ENCODE data around the gene TMEM232.
"Not testable (repeated sequence)": the region's sequence is repeated elsewhere in the genome, so short reads cannot be mapped to it uniquely, and the experiment has no call there.

The TMEM232 gene

DNA sequence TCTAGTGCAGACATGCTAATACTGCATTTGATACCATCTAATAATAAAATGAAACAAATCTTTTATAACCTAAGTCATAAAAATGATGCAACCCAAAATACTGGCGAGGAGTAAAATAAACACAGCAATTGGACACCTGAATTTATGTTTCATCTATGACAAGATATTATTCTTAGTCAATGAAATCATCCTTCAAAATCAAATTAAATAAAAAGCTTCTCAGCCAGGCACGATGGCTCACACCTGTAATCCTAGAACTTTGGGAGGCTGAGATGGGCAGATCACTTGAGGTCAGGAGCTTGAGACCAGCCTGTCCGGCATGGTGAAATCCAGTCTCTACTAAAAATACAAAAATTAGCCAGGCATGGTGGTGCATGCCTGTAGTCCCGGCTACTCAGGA lies 179.0 kb downstream of the TMEM232 start:
- TF ChIP-seq GATA1 (IDR thresholded peaks at IDR 0.05; ENCODE audit: low read depth, low read length), result no peak
- TF ChIP-seq POLR2A (IDR thresholded peaks at IDR 0.05; ENCODE audit: low read length), result no peak
- DNase-seq, result no peak

- TF ChIP-seq POLR2A (IDR thresholded peaks at IDR 0.05; ENCODE audit: low read length) (no peak), GATA1 (IDR thresholded peaks at IDR 0.05; ENCODE audit: low read depth, low read length) (no peak)
- DNase-seq, result no peak
Observed at GRCh38 chr5:110545716-110546115, 180.8 kb downstream of the TMEM232 start.

DNA sequence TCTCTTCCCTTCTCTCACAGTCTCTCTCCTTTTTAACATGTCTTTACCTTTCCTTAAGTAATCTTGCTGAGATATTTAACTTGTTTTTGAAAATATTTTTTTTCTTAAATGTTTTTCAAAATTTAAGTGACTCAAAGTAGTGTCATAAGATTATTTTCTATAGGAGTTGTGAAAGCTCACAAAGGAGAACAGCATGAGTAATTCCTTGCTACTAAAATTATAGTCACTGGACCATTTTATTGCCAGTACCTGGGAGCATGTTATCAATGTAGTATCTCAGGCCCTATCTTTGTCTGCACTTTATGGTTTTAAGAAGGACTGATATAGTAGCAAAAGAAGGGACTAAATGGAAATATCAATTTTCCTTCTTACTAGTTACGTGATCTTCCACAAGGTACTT lies 181.9 kb downstream of the TMEM232 start:
- TF ChIP-seq POLR2A (IDR thresholded peaks at IDR 0.05; ENCODE audit: low read length) (no peak), GATA1 (IDR thresholded peaks at IDR 0.05; ENCODE audit: low read depth, low read length) (no peak)
- DNase-seq, result no peak

- no peak for DNase-seq
- no peak for TF ChIP-seq GATA1 (IDR thresholded peaks at IDR 0.05; ENCODE audit: low read depth, low read length)
- TF ChIP-seq POLR2A (IDR thresholded peaks at IDR 0.05; ENCODE audit: low read length), result no peak
Observed at GRCh38 chr5:110542949-110543348, 183.5 kb downstream of the TMEM232 start.

DNA sequence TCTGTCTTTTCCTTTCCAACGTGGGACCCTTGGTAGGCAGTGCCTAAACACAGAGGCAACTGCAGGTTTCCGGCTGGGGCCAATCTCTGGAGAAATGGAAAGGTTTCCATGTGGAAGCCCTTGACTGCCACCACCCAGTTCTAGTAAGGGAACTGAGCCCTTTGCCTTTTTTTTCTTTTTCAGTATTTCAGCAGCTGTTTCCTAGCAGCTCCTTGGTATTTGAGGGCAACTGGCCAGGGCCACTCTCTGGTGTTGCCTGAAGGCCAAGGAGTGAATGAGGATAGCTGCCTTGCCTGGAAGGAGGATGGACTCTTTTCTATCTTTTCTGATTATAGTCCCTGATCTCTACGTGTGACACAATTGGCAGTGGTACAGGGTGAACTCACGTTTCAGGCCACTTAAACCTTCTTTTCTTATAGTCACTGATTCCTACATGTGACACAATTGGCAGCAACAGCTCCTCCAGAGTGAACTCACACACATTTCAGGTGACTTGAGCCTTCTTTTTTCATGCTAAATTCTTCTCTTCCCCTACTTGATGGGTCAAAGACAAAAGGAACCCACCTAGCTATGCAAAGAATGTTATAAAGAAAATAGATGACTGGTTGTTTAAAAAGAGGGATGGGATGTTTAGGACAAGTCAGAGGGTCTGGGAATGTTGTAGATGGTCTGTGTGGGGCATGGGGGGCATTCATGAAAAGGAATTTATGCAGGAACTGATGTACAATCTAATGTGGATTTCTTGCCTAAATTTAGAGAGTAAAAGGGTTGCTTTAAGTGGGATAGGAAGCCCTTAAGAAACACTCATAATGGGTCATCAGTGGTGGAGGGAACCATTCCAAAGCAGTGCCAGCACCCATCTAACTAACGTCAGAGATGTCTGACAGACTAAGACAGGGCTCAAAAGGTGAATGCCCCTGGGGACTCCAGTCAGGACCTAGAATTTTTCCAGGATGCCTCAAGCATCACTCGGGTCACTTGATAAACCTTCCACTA lies 190.1 kb downstream of the TMEM232 start:
- TF ChIP-seq GATA1 (IDR thresholded peaks at IDR 0.05; ENCODE audit: low read depth, low read length) (no peak), POLR2A (IDR thresholded peaks at IDR 0.05; ENCODE audit: low read length) (no peak)
- no peak for DNase-seq

DNA sequence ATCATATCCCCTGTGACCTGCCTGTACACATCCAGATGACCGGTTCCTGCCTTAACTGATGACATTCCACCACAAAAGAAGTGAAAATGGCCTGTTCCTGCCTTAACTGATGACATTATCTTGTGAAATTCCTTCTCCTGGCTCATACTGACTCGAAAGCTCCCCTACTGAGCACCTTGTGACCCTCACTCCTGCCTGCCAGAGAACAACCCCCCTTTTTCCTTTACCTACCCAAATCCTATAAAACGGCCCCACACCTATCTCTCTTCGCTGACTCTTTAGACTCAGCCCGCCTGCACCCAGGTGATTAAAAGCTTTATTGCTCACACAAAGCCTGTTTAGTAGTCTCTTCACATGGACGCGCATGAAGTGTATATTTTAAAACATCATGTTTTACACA lies 191.3 kb downstream of the TMEM232 start:
- DNase-seq, result not testable (repeated sequence)

DNA sequence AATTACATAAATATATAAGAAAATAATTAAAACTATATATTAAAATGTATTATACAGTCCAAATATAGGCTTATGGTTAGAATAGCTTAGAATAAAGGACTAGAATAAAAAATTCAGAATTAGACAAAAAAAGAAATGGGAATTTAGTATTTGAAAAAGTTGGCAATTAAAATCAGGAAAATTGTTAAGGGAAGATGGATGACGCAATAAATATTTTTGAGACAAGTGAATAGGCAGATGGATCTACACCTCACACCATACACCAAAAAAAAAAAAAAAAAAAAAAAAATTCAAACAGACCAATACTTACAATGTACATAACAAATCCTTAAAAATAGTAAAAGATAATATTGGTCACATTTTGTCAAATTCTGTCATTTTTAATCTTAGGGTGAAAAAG lies 200.7 kb downstream of the TMEM232 start:
- no peak for DNase-seq
- TF ChIP-seq GATA1 (IDR thresholded peaks at IDR 0.05; ENCODE audit: low read depth, low read length) (no peak), POLR2A (IDR thresholded peaks at IDR 0.05; ENCODE audit: low read length) (no peak)

DNA sequence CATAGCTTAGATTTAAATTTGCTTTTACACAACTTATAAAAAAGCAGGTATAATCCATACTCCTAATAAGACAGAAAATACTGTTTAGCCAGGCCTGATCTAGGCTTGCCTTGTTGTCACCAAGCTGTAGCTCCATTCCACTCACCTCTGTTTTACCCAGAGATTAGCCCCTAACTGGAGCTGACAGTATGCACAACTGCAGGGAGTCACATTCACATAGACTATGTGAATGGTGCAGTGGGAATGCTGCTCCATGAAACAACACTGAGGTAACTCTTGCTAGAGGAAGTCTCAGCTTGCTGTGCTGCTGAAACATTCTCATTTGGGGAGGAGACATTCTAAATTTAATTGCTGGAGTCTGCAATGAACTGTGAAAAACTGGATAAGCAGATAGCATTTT lies 209.1 kb downstream of the TMEM232 start:
- no peak for TF ChIP-seq GATA1 (IDR thresholded peaks at IDR 0.05; ENCODE audit: low read depth, low read length)
- no peak for TF ChIP-seq POLR2A (IDR thresholded peaks at IDR 0.05; ENCODE audit: low read length)
- no peak for DNase-seq

DNA sequence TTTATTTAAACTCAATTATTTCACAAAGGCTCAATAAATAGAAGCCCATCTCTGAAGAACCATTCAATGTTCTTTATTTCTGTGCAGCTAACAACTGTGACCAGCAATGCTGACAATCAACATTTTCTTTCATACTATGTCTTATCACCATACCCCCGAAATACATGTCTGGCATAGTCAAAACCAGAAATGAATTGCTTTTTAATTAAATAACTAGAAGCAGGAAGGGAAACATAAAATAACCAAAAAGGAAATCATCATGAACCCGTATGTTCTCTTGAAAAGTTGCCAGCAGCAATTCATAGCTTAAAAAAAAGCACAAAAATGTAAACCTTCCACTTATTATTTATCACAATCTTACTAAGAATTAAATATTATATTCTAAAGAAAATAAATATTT lies 212.4 kb downstream of the TMEM232 start:
- TF ChIP-seq GATA1 (IDR thresholded peaks at IDR 0.05; ENCODE audit: low read depth, low read length) (no peak), POLR2A (IDR thresholded peaks at IDR 0.05; ENCODE audit: low read length) (no peak)
- DNase-seq, result no peak

DNA sequence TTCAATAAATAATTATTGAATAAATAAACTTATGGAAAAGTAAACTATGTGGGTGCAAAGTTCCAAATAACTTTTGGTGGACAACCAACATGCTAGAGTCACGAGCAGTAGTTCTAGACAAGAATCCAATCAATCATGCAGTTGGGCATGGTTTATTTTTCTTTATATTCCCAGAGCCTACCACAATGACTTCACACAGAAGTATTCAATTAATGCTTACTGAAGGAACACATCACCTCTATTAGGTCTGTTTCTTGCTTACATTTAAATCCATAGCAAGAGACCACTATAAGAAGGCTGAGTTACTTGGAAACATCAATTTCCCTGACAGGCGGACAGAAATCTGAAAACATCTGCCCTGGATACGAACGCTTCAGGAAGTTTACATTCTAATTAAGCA lies 214.2 kb downstream of the TMEM232 start:
- no peak for DNase-seq
- no peak for TF ChIP-seq GATA1 (IDR thresholded peaks at IDR 0.05; ENCODE audit: low read depth, low read length)
- TF ChIP-seq POLR2A (IDR thresholded peaks at IDR 0.05; ENCODE audit: low read length), result no peak

- DNase-seq, result no peak
- TF ChIP-seq GATA1 (IDR thresholded peaks at IDR 0.05; ENCODE audit: low read depth, low read length) (no peak), POLR2A (IDR thresholded peaks at IDR 0.05; ENCODE audit: low read length) (no peak)
Observed at GRCh38 chr5:110510146-110510545, 216.3 kb downstream of the TMEM232 start.

DNA sequence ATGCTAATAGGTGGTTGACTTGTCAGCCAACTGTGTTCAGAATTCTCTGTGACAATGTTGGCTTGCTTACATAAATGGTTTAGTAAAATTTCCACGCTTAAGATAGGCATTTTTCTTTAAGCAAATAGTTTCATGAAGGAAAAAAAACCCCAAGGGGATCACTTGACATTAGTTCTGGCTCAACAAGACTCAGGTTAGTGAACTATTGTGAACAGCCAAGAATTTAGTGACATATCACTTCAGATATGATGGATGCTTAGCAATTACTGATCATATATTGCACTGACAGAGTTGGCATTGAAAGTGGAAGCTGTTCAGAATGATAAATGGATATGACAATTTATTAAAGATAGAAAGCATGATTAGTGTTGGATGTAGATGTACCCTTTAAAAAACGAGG lies 218.5 kb downstream of the TMEM232 start:
- DNase-seq, result no peak
- no peak for TF ChIP-seq GATA1 (IDR thresholded peaks at IDR 0.05; ENCODE audit: low read depth, low read length)
- no peak for TF ChIP-seq POLR2A (IDR thresholded peaks at IDR 0.05; ENCODE audit: low read length)

DNA sequence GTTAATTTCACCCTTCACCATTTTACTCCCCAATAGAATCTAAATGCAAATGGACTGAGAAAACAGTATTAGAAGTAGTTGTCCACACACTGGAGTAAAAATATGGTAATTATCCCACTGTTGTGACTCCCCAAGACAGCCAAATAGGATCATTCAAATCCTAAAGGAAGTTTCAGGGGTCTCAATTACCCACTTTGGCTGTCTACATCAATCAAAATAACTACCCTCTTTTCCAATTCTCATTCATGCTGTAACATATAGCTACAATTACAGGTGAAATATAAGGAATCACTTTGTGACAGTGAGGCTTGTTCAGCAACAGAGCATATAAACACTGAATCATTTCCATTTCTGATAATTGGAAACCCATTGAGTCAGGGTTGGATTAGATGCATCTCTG lies 220.1 kb downstream of the TMEM232 start:
- no peak for DNase-seq
- no peak for TF ChIP-seq GATA1 (IDR thresholded peaks at IDR 0.05; ENCODE audit: low read depth, low read length)
- no peak for TF ChIP-seq POLR2A (IDR thresholded peaks at IDR 0.05; ENCODE audit: low read length)

- no peak for TF ChIP-seq POLR2A (IDR thresholded peaks at IDR 0.05; ENCODE audit: low read length)
- no peak for TF ChIP-seq GATA1 (IDR thresholded peaks at IDR 0.05; ENCODE audit: low read depth, low read length)
- DNase-seq, result no peak
Observed at GRCh38 chr5:110496276-110496675, 230.2 kb downstream of the TMEM232 start.

GRCh38 chr5:110492446-110492845 lies 234.0 kb downstream of the TMEM232 start:
- TF ChIP-seq GATA1 (IDR thresholded peaks at IDR 0.05; ENCODE audit: low read depth, low read length) (no peak), POLR2A (IDR thresholded peaks at IDR 0.05; ENCODE audit: low read length) (no peak)
- DNase-seq, result no peak

Data from erythroblast (primary cell).